ENCODE measurements around the gene CTBP2.

- TF ChIP-seq CTCF (IDR thresholded peaks at IDR 0.05 in 8 of 11, conservative IDR thresholded peaks at IDR 0.05 in 3 of 11): no peak
- no peak for TF ChIP-seq POLR2A (IDR thresholded peaks at IDR 0.05)
These were observed 26.2 kb upstream of the CTBP2 start for GRCh38 chr10:125186431-125187170.

Measured in spleen (tissue), 7 donors.